Transverse colon (tissue), 4 donors: ENCODE results near the gene RNF187.

Experiments used
- POLR2A ChIP-seq: fragments of 450-650 bp; IDR thresholded peaks from one replicate; pipeline ENCODE4 v1.6.1; 2016; ENCODE audit warnings: antibody characterized with exemption, mild to moderate bottlenecking, moderate library complexity
- POLR2AphosphoS5 ChIP-seq, 3 donors: sonication (generic); formaldehyde crosslinking; IDR thresholded peaks; one replicate each; pipeline ENCODE4 v1.6.1; 2016; ENCODE audit warnings: antibody characterized with exemption in 3 of 3
- TF ChIP-seq, protein P1 (sequence below), 5 experiments: fragments of 200-600 bp in 3 of 5; fragments of 450-650 bp in 2 of 5; sonication (generic) in 3 of 5; IDR thresholded peaks; 1 replicate in 2 of 5; 2 replicates in 3 of 5; pipeline ENCODE4 v1.5.1; 2016 to 2017; ENCODE audit warnings: antibody characterized with exemption in 5 of 5, inconsistent platforms in 3 of 5, mild to moderate bottlenecking in 2 of 5, moderate library complexity in 1 of 5

DNA sequence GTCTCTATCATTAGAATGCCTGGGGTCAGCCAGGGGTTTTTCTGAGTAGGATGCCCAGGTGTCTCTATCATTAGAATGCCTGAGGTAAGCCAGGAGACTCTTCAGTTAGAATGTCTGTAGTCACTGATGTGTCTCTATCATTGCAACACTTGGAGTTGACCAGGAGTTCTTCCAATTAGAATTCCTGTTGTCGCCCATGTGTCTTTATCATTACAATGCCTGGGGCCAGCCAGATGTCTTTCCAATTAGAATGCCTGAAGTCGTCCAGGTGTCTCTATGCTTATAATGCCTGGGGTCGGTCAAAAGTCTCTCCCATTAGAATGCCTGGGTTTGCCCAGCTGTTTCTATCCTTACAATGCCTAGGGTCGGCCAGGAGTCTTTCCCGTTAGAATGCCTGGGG, 55.8 kb downstream of the RNF187 start:
- TF ChIP-seq, protein P1, sequence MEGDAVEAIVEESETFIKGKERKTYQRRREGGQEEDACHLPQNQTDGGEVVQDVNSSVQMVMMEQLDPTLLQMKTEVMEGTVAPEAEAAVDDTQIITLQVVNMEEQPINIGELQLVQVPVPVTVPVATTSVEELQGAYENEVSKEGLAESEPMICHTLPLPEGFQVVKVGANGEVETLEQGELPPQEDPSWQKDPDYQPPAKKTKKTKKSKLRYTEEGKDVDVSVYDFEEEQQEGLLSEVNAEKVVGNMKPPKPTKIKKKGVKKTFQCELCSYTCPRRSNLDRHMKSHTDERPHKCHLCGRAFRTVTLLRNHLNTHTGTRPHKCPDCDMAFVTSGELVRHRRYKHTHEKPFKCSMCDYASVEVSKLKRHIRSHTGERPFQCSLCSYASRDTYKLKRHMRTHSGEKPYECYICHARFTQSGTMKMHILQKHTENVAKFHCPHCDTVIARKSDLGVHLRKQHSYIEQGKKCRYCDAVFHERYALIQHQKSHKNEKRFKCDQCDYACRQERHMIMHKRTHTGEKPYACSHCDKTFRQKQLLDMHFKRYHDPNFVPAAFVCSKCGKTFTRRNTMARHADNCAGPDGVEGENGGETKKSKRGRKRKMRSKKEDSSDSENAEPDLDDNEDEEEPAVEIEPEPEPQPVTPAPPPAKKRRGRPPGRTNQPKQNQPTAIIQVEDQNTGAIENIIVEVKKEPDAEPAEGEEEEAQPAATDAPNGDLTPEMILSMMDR (IDR thresholded peaks at IDR 0.05), result no peak
- no peak for TF ChIP-seq POLR2AphosphoS5 (IDR thresholded peaks at IDR 0.05)
- TF ChIP-seq POLR2A, result no peak
